GM12878 (cell line): ENCODE measurements around the gene CYB5B. TPM values are rescaled to one million over a fixed set of nuclear protein-coding genes. Genes with fewer than 3 reads are reported as not detected.

Experiments used
- EED ChIP-seq: sonication (generic); IDR thresholded peaks from 2 replicates; pipeline ENCODE4 v1.6.1; 2016; ENCODE audit warnings: antibody characterized with exemption, low read depth
- HDGF ChIP-seq: fragments of 450-650 bp; IDR thresholded peaks from 2 replicates; pipeline ENCODE4 v1.6.1; 2016; ENCODE audit warnings: antibody characterized with exemption
- NFIC ChIP-seq: IDR thresholded peaks from 2 replicates; pipeline ENCODE4 v1.6.1; 2012; ENCODE audit warnings: low read depth, mild to moderate bottlenecking, inconsistent platforms, low read length, moderate library complexity
- RCOR1 ChIP-seq: conservative IDR thresholded peaks from 2 replicates; pipeline ENCODE4 v1.6.1; 2012; ENCODE audit warnings: low read depth, low read length, improper control_type of control experiment
- SMARCA5 ChIP-seq: fragments of 450-650 bp; IDR thresholded peaks from 2 replicates; pipeline ENCODE4 v1.6.1; 2017; ENCODE audit warnings: mild to moderate bottlenecking
- polyA plus RNA-seq, 11 experiments: library from polyadenylated mRNA; depleted of rRNA in 4 of 11; unstranded in 6 of 11; stranded (reverse) in 5 of 11; fragments of >200 nt; fragmentation: Nextera tagmentation in 4 of 11; fragmentation: Illumina TruSeq in 1 of 11; extraction: Ambion mirVana in 4 of 11; extraction: Trizol in 1 of 11; gene quantifications; 1 replicate in 1 of 11; 2 replicates in 10 of 11; pipeline versions ENCODE4 v1.2.1 to v1.2.3, GENCODE V29; 2011 to 2016; ENCODE audit warnings: inconsistent platforms in 2 of 11, missing spikeins in 2 of 11, low read depth in 1 of 11
- total RNA-seq, 4 experiments: library from RNA; depleted of rRNA in 3 of 4; stranded (reverse); fragments of >200 nt in 3 of 4; fragmentation: Illumina TruSeq in 1 of 4; extraction: Trizol in 1 of 4; gene quantifications; 2 replicates each; pipeline versions ENCODE4 v1.2.1 to v1.2.3, GENCODE V29; 2013 to 2021
- TF ChIP-seq, protein P1 (sequence below): fragments of 450-650 bp; conservative IDR thresholded peaks from 2 replicates; pipeline ENCODE4 v1.6.1; 2017; ENCODE audit warnings: mild to moderate bottlenecking, moderate library complexity
- TF ChIP-seq, protein P2 (sequence below): fragments of 450-650 bp; IDR thresholded peaks from 2 replicates; pipeline ENCODE4 v1.6.1; 2018; ENCODE audit warnings: mild to moderate bottlenecking, low read depth, moderate library complexity; ENCODE audit not compliant: partially characterized antibody

The CYB5B gene
- total and polyA plus RNA-seq, 10 of the 15 experiments (the other 5 are each of a cell fraction or from before 2014, with no cell fraction given), result 145 to 305 (median 179) TPM

DNA sequence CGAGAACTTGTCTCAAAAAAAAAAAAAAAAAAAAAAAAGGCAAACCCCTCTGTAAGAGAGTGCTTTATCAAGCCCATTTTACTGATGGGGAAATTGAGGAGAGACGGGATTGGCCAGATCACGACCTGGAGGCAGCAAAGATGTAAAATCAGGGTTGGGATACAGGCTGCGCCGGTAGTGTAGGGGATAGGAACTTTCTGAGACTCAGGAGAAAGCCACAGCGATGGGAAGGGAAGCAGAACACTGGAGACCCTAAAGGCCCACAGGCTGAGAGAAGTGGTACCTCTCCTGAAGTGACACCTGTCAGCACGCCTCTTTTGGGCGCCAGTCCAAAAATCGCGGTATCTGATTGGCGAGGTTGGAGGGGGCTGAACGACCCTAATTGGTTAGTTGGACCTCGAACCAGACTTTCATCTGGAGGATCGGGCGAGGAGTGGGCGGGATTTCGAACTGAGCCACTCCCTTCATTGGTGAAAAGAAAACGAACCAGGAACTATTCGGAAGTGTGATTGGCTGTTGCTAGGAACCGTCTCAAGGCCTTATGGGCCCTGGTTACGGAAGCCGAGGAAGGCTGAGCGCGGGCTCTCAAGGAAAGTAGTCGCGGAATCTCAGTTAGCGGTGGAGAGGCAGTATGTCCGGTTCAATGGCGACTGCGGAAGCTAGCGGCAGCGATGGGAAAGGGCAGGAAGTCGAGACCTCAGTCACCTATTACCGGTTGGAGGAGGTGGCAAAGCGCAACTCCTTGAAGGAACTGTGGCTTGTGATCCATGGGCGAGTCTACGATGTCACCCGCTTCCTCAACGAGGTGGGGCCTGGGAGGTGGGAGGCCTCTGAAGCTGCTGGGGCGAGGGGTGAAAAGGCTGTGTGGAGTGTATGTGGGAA lies at the start of gene CYB5B (continued):
- no peak for TF ChIP-seq RCOR1
- 0 out of 2 replicates have a peak, but pooled peaks have one; percentile 11 for TF ChIP-seq SMARCA5
- TF ChIP-seq, protein P1, sequence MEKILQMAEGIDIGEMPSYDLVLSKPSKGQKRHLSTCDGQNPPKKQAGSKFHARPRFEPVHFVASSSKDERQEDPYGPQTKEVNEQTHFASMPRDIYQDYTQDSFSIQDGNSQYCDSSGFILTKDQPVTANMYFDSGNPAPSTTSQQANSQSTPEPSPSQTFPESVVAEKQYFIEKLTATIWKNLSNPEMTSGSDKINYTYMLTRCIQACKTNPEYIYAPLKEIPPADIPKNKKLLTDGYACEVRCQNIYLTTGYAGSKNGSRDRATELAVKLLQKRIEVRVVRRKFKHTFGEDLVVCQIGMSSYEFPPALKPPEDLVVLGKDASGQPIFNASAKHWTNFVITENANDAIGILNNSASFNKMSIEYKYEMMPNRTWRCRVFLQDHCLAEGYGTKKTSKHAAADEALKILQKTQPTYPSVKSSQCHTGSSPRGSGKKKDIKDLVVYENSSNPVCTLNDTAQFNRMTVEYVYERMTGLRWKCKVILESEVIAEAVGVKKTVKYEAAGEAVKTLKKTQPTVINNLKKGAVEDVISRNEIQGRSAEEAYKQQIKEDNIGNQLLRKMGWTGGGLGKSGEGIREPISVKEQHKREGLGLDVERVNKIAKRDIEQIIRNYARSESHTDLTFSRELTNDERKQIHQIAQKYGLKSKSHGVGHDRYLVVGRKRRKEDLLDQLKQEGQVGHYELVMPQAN, result peak; percentile 73
- TF ChIP-seq EED, result peak; percentile 47
- no peak for TF ChIP-seq NFIC
- TF ChIP-seq, protein P2, sequence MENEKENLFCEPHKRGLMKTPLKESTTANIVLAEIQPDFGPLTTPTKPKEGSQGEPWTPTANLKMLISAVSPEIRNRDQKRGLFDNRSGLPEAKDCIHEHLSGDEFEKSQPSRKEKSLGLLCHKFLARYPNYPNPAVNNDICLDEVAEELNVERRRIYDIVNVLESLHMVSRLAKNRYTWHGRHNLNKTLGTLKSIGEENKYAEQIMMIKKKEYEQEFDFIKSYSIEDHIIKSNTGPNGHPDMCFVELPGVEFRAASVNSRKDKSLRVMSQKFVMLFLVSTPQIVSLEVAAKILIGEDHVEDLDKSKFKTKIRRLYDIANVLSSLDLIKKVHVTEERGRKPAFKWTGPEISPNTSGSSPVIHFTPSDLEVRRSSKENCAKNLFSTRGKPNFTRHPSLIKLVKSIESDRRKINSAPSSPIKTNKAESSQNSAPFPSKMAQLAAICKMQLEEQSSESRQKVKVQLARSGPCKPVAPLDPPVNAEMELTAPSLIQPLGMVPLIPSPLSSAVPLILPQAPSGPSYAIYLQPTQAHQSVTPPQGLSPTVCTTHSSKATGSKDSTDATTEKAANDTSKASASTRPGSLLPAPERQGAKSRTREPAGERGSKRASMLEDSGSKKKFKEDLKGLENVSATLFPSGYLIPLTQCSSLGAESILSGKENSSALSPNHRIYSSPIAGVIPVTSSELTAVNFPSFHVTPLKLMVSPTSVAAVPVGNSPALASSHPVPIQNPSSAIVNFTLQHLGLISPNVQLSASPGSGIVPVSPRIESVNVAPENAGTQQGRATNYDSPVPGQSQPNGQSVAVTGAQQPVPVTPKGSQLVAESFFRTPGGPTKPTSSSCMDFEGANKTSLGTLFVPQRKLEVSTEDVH, result peak; percentile 46
- no peak for TF ChIP-seq HDGF
